ENCODE data around the gene FGFR2.

DNA sequence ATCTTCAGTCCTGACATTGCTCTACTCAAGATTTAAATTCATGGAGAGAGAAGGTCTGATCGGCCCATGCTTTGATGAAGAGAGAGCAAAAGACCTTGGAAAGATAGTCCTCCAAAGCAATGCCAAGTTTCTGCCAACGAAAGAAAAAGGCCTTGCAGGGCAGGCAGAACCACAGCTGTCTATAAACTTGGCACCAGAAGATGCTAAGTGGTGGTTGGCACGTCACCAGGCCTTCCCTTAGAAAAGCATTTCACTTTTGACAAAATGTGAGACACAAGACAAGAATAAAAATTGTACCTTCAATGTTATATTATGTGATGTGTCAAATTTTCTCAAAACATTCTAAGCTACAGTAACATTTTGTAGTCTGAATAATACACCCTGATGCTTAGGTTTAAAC lies 42.0 kb upstream of the FGFR2 start:
- TF ChIP-seq POLR2AphosphoS5 (IDR thresholded peaks at IDR 0.05; ENCODE audit: insufficient read depth, low read depth, low read length): no peak
- TF ChIP-seq, protein P1, sequence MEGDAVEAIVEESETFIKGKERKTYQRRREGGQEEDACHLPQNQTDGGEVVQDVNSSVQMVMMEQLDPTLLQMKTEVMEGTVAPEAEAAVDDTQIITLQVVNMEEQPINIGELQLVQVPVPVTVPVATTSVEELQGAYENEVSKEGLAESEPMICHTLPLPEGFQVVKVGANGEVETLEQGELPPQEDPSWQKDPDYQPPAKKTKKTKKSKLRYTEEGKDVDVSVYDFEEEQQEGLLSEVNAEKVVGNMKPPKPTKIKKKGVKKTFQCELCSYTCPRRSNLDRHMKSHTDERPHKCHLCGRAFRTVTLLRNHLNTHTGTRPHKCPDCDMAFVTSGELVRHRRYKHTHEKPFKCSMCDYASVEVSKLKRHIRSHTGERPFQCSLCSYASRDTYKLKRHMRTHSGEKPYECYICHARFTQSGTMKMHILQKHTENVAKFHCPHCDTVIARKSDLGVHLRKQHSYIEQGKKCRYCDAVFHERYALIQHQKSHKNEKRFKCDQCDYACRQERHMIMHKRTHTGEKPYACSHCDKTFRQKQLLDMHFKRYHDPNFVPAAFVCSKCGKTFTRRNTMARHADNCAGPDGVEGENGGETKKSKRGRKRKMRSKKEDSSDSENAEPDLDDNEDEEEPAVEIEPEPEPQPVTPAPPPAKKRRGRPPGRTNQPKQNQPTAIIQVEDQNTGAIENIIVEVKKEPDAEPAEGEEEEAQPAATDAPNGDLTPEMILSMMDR (IDR thresholded peaks at IDR 0.05; ENCODE audit: extremely low read depth in 1 of 2, insufficient read depth in 1 of 2, low read depth in 1 of 2, low read length in 2 of 2): no peak
